ENCODE measurements around the gene PRDM5. TPM values are rescaled to one million over a fixed set of nuclear protein-coding genes. Genes with fewer than 3 reads are reported as not detected.

Gene PRDM5
- total RNA-seq, 1 donor from 2014 or later = 6.5 TPM

GRCh38 chr4:120865985-120866384 is 56.5 kb downstream of the PRDM5 start:
- TF ChIP-seq, protein P1, sequence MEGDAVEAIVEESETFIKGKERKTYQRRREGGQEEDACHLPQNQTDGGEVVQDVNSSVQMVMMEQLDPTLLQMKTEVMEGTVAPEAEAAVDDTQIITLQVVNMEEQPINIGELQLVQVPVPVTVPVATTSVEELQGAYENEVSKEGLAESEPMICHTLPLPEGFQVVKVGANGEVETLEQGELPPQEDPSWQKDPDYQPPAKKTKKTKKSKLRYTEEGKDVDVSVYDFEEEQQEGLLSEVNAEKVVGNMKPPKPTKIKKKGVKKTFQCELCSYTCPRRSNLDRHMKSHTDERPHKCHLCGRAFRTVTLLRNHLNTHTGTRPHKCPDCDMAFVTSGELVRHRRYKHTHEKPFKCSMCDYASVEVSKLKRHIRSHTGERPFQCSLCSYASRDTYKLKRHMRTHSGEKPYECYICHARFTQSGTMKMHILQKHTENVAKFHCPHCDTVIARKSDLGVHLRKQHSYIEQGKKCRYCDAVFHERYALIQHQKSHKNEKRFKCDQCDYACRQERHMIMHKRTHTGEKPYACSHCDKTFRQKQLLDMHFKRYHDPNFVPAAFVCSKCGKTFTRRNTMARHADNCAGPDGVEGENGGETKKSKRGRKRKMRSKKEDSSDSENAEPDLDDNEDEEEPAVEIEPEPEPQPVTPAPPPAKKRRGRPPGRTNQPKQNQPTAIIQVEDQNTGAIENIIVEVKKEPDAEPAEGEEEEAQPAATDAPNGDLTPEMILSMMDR (IDR thresholded peaks at IDR 0.05; ENCODE audit: insufficient read depth, low read depth, low read length) = no peak
- TF ChIP-seq EZH2 (IDR thresholded peaks at IDR 0.05; ENCODE audit: insufficient read depth, low read length) = no peak
- no peak overlapping the region for H3K4me3 Mint-ChIP-seq (ENCODE audit: unreplicated experiment)
- peak; percentile 43 for DNase-seq (ENCODE audit: low read depth)
- H3K27ac Mint-ChIP-seq (ENCODE audit: unreplicated experiment) = no peak overlapping the region
- H3K9me3 Mint-ChIP-seq (ENCODE audit: unreplicated experiment) = no peaks in the 10 kb centered on the region
- H3K9me3 ChIP-seq (ENCODE audit: insufficient read depth, low read depth, low read length) = no peaks in the 10 kb centered on the region
- no peak overlapping the region for H3K4me3 ChIP-seq (ENCODE audit: insufficient read depth, low read depth, low read length)
- no peak overlapping the region for H3K4me2 ChIP-seq (ENCODE audit: low read length)
- H3K27me3 ChIP-seq (ENCODE audit: insufficient read depth, low read length) = no peaks in the 10 kb centered on the region
- no peaks in the 10 kb centered on the region for H4K20me1 ChIP-seq (ENCODE audit: insufficient read depth, low read length)
- H3K4me1 Mint-ChIP-seq (ENCODE audit: low read depth, unreplicated experiment) = no peaks in the 10 kb centered on the region
- H3K9ac ChIP-seq (ENCODE audit: low read length) = no peak overlapping the region
- no peaks in the 10 kb centered on the region for H3K4me1 ChIP-seq (ENCODE audit: insufficient read depth, low read length)
- H3K36me3 ChIP-seq (ENCODE audit: insufficient read depth, low read length) = no peaks in the 10 kb centered on the region
- no peak overlapping the region for H3K27ac ChIP-seq (ENCODE audit: low read depth, low read length)
- FAIRE-seq = no peak
- H3K36me3 Mint-ChIP-seq (ENCODE audit: low read depth, unreplicated experiment) = no peaks in the 10 kb centered on the region
- no peak overlapping the region for H2AFZ ChIP-seq (ENCODE audit: low read depth, low read length)
- H3K79me2 ChIP-seq (ENCODE audit: insufficient read depth, low read length) = no peaks in the 10 kb centered on the region
- H3K27me3 Mint-ChIP-seq (ENCODE audit: low read depth, unreplicated experiment) = no peaks in the 10 kb centered on the region

DNA sequence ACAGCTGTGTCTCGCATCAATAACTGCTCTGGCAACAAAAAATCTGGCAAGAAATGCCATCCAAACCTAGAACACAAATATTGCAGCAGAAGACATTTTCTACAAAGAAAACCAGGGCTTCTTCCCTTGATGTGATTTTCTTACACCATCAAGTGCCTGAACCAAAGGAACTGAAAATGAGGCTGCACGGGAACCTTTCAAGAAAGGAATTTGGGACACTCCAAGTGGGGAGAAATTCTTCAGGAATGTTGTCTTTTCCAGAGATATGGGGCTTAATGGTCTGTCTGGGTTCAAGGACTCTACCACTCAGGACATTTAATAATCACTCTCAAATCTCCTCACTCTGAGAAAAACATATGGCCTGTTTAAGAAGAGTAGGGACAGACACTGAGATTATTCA is 57.6 kb downstream of the PRDM5 start:
- no peaks in the 10 kb centered on the region for H3K79me2 ChIP-seq (ENCODE audit: insufficient read depth, low read length)
- no peaks in the 10 kb centered on the region for H3K4me1 ChIP-seq (ENCODE audit: insufficient read depth, low read length)
- Mint-ChIP-seq H3K4me1 (ENCODE audit: low read depth, unreplicated experiment) (no peaks in the 10 kb centered on the region), H3K9me3 (ENCODE audit: unreplicated experiment) (no peaks in the 10 kb centered on the region), H3K36me3 (ENCODE audit: low read depth, unreplicated experiment) (no peaks in the 10 kb centered on the region), H3K27me3 (ENCODE audit: low read depth, unreplicated experiment) (no peaks in the 10 kb centered on the region), H3K27ac (ENCODE audit: unreplicated experiment) (no peak overlapping the region), H3K4me3 (ENCODE audit: unreplicated experiment) (no peak overlapping the region)
- TF ChIP-seq, protein P1 (IDR thresholded peaks at IDR 0.05; ENCODE audit: insufficient read depth, low read depth, low read length) = no peak
- no peak for TF ChIP-seq EZH2 (IDR thresholded peaks at IDR 0.05; ENCODE audit: insufficient read depth, low read length)
- H3K36me3 ChIP-seq (ENCODE audit: insufficient read depth, low read length) = no peaks in the 10 kb centered on the region
- H2AFZ ChIP-seq (ENCODE audit: low read depth, low read length) = no peak overlapping the region
- H3K4me3 ChIP-seq (ENCODE audit: insufficient read depth, low read depth, low read length) = no peak overlapping the region
- H3K4me2 ChIP-seq (ENCODE audit: low read length) = no peak overlapping the region
- H3K27ac ChIP-seq (ENCODE audit: low read depth, low read length) = no peak overlapping the region
- no peaks in the 10 kb centered on the region for H4K20me1 ChIP-seq (ENCODE audit: insufficient read depth, low read length)
- no peaks in the 10 kb centered on the region for H3K9me3 ChIP-seq (ENCODE audit: insufficient read depth, low read depth, low read length)
- H3K27me3 ChIP-seq (ENCODE audit: insufficient read depth, low read length) = no peaks in the 10 kb centered on the region
- H3K9ac ChIP-seq (ENCODE audit: low read length) = no peak overlapping the region
- no peak for DNase-seq (ENCODE audit: low read depth)
- FAIRE-seq = no peak

GRCh38 chr4:120862432-120862831 is 60.1 kb downstream of the PRDM5 start:
- H3K27me3 Mint-ChIP-seq (ENCODE audit: low read depth, unreplicated experiment) = no peaks in the 10 kb centered on the region
- H3K36me3 Mint-ChIP-seq (ENCODE audit: low read depth, unreplicated experiment) = no peaks in the 10 kb centered on the region
- Histone ChIP-seq H3K27me3 (ENCODE audit: insufficient read depth, low read length) (no peaks in the 10 kb centered on the region), H3K4me3 (ENCODE audit: insufficient read depth, low read depth, low read length) (no peak overlapping the region), H3K27ac (ENCODE audit: low read depth, low read length) (no peak overlapping the region), H2AFZ (ENCODE audit: low read depth, low read length) (no peak overlapping the region), H3K4me2 (ENCODE audit: low read length) (no peak overlapping the region), H3K36me3 (ENCODE audit: insufficient read depth, low read length) (no peaks in the 10 kb centered on the region), H3K79me2 (ENCODE audit: insufficient read depth, low read length) (no peaks in the 10 kb centered on the region), H3K9me3 (ENCODE audit: insufficient read depth, low read depth, low read length) (no peaks in the 10 kb centered on the region), H3K4me1 (ENCODE audit: insufficient read depth, low read length) (no peaks in the 10 kb centered on the region), H4K20me1 (ENCODE audit: insufficient read depth, low read length) (no peaks in the 10 kb centered on the region), H3K9ac (ENCODE audit: low read length) (no peak overlapping the region)
- no peak for DNase-seq (ENCODE audit: low read depth)
- H3K27ac Mint-ChIP-seq (ENCODE audit: unreplicated experiment) = no peak overlapping the region
- no peak for TF ChIP-seq EZH2 (IDR thresholded peaks at IDR 0.05; ENCODE audit: insufficient read depth, low read length)
- TF ChIP-seq, protein P1 (IDR thresholded peaks at IDR 0.05; ENCODE audit: insufficient read depth, low read depth, low read length) = no peak
- H3K9me3 Mint-ChIP-seq (ENCODE audit: unreplicated experiment) = no peaks in the 10 kb centered on the region
- no peak overlapping the region for H3K4me3 Mint-ChIP-seq (ENCODE audit: unreplicated experiment)
- no peak for FAIRE-seq
- H3K4me1 Mint-ChIP-seq (ENCODE audit: low read depth, unreplicated experiment) = no peaks in the 10 kb centered on the region
